ENCODE data around the gene RPS29.

Gene RPS29

DNA sequence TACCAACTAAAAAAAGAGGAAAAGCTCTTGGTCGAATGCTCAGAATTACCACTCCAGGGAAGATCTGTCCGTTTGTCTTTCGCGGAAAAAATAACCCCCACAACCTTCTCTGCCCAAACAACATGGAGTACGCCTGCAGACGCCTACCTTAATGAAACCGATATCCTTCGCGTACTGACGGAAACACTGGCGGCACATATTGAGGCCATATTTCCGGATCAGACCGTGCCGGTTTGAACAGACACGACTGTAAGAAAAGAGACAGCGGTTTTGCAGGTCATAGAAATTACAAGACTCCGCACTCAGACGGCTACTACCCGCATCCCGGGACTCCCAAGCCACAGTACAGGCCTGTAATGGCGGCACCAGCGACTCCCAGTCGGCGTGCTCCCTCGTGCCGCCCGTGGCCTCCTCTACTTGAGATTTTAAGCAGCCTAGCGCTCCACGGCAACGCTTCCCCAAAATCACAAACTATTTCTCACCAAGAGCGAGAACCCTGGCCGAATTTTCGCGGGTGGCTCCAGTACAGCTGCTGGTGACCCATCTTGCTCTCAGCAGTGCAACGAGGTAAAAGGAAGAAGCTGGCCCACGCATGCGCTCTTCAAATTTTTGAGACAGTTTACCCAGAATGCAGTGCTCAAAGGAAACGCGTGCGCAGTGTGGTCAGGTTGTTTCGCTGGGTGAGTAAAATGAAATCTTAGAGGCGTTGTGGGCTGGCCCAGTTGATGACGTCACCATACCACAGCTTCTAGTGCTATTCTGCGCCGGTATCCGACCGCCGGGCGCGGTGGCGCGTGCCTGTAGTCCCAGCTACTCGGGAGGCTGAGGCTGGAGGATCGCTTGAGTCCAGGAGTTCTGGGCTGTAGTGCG lies at the start of gene RPS29:
Gene RPS29 (minus strand): TSS at position 578 of the 870 bp plus-strand sequence. CDS start 34 bp downstream, at position 544.
- no peak for TF ChIP-seq CTCF (conservative IDR thresholded peaks at IDR 0.05; ENCODE audit: low read length)
- DNase-seq (ENCODE audit: low read depth) = peak; percentile 98
- H3K4me3 ChIP-seq (ENCODE audit: low read length) = peak within 1 kb of the TSS; percentile 91

DNA sequence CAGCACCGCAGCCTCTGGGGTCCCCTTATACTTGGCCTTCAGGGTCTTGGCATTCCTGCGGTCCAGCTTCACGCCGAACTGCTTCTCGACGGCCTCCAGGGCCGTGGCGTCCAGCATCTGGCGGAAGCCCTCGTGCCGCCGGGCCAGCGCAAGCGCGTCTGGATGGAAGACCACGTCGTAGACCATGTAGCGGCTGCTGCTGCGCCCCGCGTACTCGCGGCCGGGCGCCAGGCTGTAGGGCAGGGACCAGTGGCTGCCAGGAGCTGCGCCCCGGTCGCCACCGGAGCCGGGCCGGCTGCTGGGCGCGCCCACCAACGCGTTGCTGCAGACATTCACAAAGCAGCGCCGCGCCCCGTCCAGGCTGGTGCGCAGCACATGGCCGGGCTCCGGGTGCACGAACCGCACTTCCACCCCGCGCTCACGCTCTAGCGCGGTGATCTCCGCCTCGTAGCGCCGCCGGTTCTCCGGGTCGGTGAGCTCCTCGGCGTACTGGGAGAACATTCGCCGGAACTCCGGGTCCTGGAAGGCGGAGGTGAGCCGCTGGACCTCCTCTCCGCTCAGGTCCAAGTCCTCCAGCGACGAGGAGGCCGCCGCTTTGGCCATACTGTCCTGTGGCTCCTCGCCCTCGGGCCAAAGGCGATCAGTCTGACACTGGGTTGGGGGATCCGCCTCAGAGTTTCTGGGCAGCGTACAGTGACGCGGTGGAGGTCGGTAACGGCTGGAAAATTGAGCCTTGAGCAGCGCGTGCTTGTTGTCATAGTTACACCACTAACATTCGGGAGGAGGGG lies 48.6 kb upstream of the RPS29 start, which contains the start of gene DNAAF2:
Gene DNAAF2 (minus strand): TSS at position 698 of the 788 bp plus-strand sequence. CDS start 95 bp downstream, at position 603.
- no peak for TF ChIP-seq CTCF (conservative IDR thresholded peaks at IDR 0.05; ENCODE audit: low read length)
- peak within 1 kb of the TSS; percentile 91 for H3K4me3 ChIP-seq (ENCODE audit: low read length)
- DNase-seq (ENCODE audit: low read depth) = peak; percentile 73

DNA sequence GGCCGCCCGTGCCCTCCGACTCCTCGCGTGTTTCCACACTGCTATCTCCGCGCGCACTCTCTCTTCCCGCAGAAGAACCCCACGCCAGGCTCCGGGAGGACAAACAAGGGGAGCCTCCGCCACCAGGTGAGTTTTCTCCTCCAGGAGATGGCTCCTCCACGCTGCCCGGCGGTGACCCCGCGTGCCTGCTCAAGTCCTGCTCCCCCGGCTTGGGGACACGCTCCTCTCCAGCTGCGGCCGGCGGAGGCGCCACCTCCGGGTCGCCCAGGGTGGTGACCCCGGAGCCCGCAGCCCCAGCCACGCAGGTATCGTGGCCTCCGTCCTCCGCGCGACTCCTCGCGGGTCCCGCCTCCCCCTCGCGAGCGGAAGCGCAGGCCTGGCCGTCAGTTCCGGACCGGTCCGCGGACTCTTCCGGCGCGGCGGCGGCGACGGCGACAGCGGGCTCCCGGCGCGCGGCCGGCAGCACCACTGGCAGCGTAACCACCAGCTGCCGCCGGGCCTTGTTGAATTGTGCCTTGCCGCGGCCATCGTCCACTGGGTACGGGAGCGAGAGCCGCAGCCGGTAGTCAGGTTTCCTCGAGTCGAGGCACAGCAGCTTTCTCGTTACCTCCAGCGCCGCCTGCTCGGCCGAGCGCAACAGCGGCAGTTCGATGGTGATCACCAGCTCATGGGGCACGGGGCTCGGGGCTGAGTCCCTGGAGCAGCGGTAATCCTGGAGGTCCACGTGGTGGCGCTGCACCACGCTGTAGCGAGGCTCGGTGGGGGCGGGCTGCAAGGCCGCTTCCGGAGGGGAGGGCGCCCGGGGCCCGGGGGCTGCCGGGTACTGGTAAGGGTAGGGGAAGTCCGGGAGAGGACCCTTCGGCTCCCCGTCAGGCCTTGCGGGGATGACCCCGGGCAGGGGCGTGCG lies 47.7 kb upstream of the RPS29 start:
- peak; percentile 65 for TF ChIP-seq CTCF (conservative IDR thresholded peaks at IDR 0.05; ENCODE audit: low read length)
- DNase-seq (ENCODE audit: low read depth) = peak; percentile 93
- peak overlapping the region; percentile 91 for H3K4me3 ChIP-seq (ENCODE audit: low read length)

GRCh38 chr14:49623941-49624839 lies 38.0 kb upstream of the RPS29 start:
- TF ChIP-seq CTCF (conservative IDR thresholded peaks at IDR 0.05; ENCODE audit: low read length) = no peak
- H3K4me3 ChIP-seq (ENCODE audit: low read length) = no peak overlapping the region
- peak; percentile 15 for DNase-seq (ENCODE audit: low read depth)

DNA sequence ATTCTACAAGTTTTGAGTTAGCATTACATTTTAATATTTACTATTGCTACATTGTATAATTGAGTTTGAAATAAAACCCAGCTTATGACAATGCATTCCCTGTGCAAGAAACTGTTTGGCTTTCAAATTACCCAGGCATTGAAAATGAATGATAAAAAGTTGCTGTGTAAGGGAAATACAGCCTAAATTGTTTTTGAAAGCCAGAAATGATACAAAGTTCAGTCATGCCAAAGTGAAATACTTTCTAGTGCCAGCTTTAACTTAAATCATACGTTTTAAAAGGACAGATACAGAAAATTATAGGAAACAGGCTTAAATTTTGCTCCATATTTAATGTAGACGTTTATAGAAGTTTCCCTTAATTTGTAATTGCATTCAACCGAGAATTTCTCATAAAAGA lies 37.2 kb upstream of the RPS29 start:
- DNase-seq (ENCODE audit: low read depth) = no peak
- TF ChIP-seq CTCF (conservative IDR thresholded peaks at IDR 0.05; ENCODE audit: low read length) = no peak
- peak overlapping the region; percentile 95 for H3K4me3 ChIP-seq (ENCODE audit: low read length)

Data from AG10803 (cell line).